IMR-90 (cell line): ENCODE data around the gene CPEB3. TPM values are rescaled to one million over a fixed set of nuclear protein-coding genes. Genes with fewer than 3 reads are reported as not detected.

Source experiments
- ATAC-seq: fragments of 200-7000 bp; cut with Tn5 transposase; 2 replicates; pipeline ENCODE4 v1.9.1; 2020; ENCODE audit warnings: low read depth, mild to moderate bottlenecking, moderate library complexity
- BruUV-seq: library from RNA; stranded (reverse); fragments of 400-500 nt; replicated peaks from 2 replicates; lab custom pipeline; 2021; lab: Mats Ljungman, UMichigan
- CTCF ChIA-PET: fragments of 300-600 bp; formaldehyde crosslinking; extraction: SDS; loops from one replicate; lab custom pipeline; 2021; ENCODE audit warnings: antibody characterized with exemption; lab: Yijun Ruan, JAX
- POLR2A ChIA-PET: fragments of 300-600 bp; sonication (Branson Sonifier 250); formaldehyde crosslinking; loops from one replicate; lab custom pipeline; 2022; ENCODE audit warnings: antibody characterized with exemption; ENCODE audit not compliant: unreplicated experiment; lab: Charles Lee
- DNase-seq: peaks from one replicate; pipeline ENCODE4 v3.0.0; 2013
- H2AFZ ChIP-seq: replicated peaks from 2 replicates; pipeline ENCODE3; 2013; ENCODE audit warnings: low read length, mild to moderate bottlenecking; ENCODE audit not compliant: poor library complexity
- H2AK5ac ChIP-seq: 2 replicates; pipeline ENCODE4 v1.6.1; 2013; ENCODE audit warnings: low read depth, low read length, inconsistent platforms
- H2AK9ac ChIP-seq: replicated peaks from 2 replicates; pipeline ENCODE3; 2013; ENCODE audit warnings: mild to moderate bottlenecking, low read depth, low read length, moderate library complexity; ENCODE audit not compliant: poor library complexity
- H2BK120ac ChIP-seq: 2 replicates; pipeline ENCODE4 v1.6.1; 2013; ENCODE audit warnings: low read depth, low read length, inconsistent platforms
- H2BK15ac ChIP-seq: 3 replicates; pipeline ENCODE4 v1.6.1; 2013; ENCODE audit warnings: low read depth, low read length, inconsistent platforms
- H2BK20ac ChIP-seq: 2 replicates; pipeline ENCODE4 v1.6.1; 2013; ENCODE audit warnings: low read depth, mild to moderate bottlenecking, inconsistent platforms, low read length, moderate library complexity
- H2BK5ac ChIP-seq: 2 replicates; pipeline ENCODE4 v1.6.1; 2013; ENCODE audit warnings: mild to moderate bottlenecking, low read depth, low read length, inconsistent platforms; ENCODE audit not compliant: poor library complexity, severe bottlenecking
- H3K14ac ChIP-seq: replicated peaks from 2 replicates; pipeline ENCODE4 v1.6.1; 2013; ENCODE audit warnings: low read depth, low read length, inconsistent platforms
- H3K18ac ChIP-seq: 2 replicates; pipeline ENCODE4 v1.6.1; 2013; ENCODE audit warnings: low read depth, low read length, control low read depth
- H3K23ac ChIP-seq: 2 replicates; pipeline ENCODE4 v1.6.1; 2013; ENCODE audit warnings: low read depth, low read length, inconsistent platforms
- H3K27ac ChIP-seq: 2 replicates; pipeline ENCODE4 v1.5.1; 2013; ENCODE audit warnings: mild to moderate bottlenecking, control low read depth, low read length; ENCODE audit not compliant: insufficient read depth
- H3K27me3 ChIP-seq: 2 replicates; pipeline ENCODE4 v1.6.1; 2013; ENCODE audit warnings: low read length; ENCODE audit not compliant: control insufficient read depth, insufficient read depth
- H3K36me3 ChIP-seq: 2 replicates; pipeline ENCODE4 v1.6.1; 2013; ENCODE audit warnings: low read length, mixed read lengths; ENCODE audit not compliant: control insufficient read depth, insufficient read depth
- H3K4ac ChIP-seq: 2 replicates; pipeline ENCODE4 v1.6.1; 2013; ENCODE audit warnings: low read depth, low read length, inconsistent platforms
- H3K4me1 ChIP-seq: 2 replicates; pipeline ENCODE4 v1.6.1; 2013; ENCODE audit warnings: low read length, mixed read lengths; ENCODE audit not compliant: control insufficient read depth, insufficient read depth
- H3K4me2 ChIP-seq: 2 replicates; pipeline ENCODE4 v1.6.1; 2013; ENCODE audit warnings: low read depth, mild to moderate bottlenecking, control low read depth, low read length, moderate library complexity
- H3K4me3 ChIP-seq: 2 replicates; pipeline ENCODE4 v1.5.1; 2013; ENCODE audit warnings: low read depth, mild to moderate bottlenecking, control low read depth, low read length, moderate library complexity; ENCODE audit not compliant: insufficient read depth
- H3K56ac ChIP-seq: 2 replicates; pipeline ENCODE4 v1.6.1; 2013; ENCODE audit warnings: low read length, inconsistent platforms; ENCODE audit not compliant: insufficient read depth; ENCODE audit errors: extremely low read depth
- H3K79me1 ChIP-seq, 2 experiments: 2 replicates each; pipeline ENCODE4 v1.6.1; 2013; ENCODE audit warnings: low read length in 2 of 2, inconsistent platforms in 1 of 2, low read depth in 1 of 2
- H3K9ac ChIP-seq: 2 replicates; pipeline ENCODE4 v1.6.1; 2013; ENCODE audit warnings: low read depth, low read length, control low read depth
- H3K9me1 ChIP-seq: 2 replicates; pipeline ENCODE4 v1.6.1; 2013; ENCODE audit warnings: low read length, inconsistent platforms; ENCODE audit not compliant: insufficient read depth
- H3K9me3 ChIP-seq: 2 replicates; pipeline ENCODE4 v1.6.1; 2013; ENCODE audit warnings: low read length; ENCODE audit not compliant: control insufficient read depth, insufficient read depth
- H4K20me1 ChIP-seq: 2 replicates; pipeline ENCODE4 v1.6.1; 2013; ENCODE audit warnings: low read length, inconsistent platforms; ENCODE audit not compliant: insufficient read depth
- H4K5ac ChIP-seq: 2 replicates; pipeline ENCODE4 v1.6.1; 2013; ENCODE audit warnings: mild to moderate bottlenecking, low read depth, low read length, control low read depth
- H4K8ac ChIP-seq, 2 experiments: 2 replicates each; pipeline ENCODE4 v1.6.1; 2013; ENCODE audit warnings: low read depth in 2 of 2, low read length in 2 of 2, control low read depth in 1 of 2, inconsistent platforms in 1 of 2
- H4K91ac ChIP-seq: 2 replicates; pipeline ENCODE4 v1.6.1; 2013; ENCODE audit warnings: low read depth, low read length, inconsistent platforms; ENCODE audit not compliant: insufficient read depth
- BHLHE40 ChIP-seq: fragments of 150-350 bp; IDR thresholded peaks from 2 replicates; pipeline ENCODE4 v1.6.1; 2016; ENCODE audit warnings: mild to moderate bottlenecking, low read depth, low read length
- CEBPB ChIP-seq: IDR thresholded peaks from 2 replicates; pipeline ENCODE4 v1.6.1; 2012; ENCODE audit warnings: low read depth, low read length, improper control_type of control experiment
- CHD1 ChIP-seq: IDR thresholded peaks from 2 replicates; pipeline ENCODE4 v1.6.1; 2012; ENCODE audit warnings: low read depth, low read length, improper control_type of control experiment
- ELK1 ChIP-seq: fragments of 150-350 bp; IDR thresholded peaks from 2 replicates; pipeline ENCODE4 v1.6.1; 2016; ENCODE audit warnings: low read depth, mild to moderate bottlenecking, low read length, moderate library complexity, borderline replicate concordance
- MAFK ChIP-seq: IDR thresholded peaks from 2 replicates; pipeline ENCODE4 v1.6.1; 2012; ENCODE audit warnings: low read depth, low read length, improper control_type of control experiment
- MAZ ChIP-seq: IDR thresholded peaks from 2 replicates; pipeline ENCODE4 v1.6.1; 2012; ENCODE audit warnings: low read depth, mild to moderate bottlenecking, low read length, improper control_type of control experiment, moderate library complexity, borderline replicate concordance
- MXI1 ChIP-seq: IDR thresholded peaks from 2 replicates; pipeline ENCODE4 v1.6.1; 2012; ENCODE audit warnings: low read depth, mild to moderate bottlenecking, low read length, moderate library complexity, borderline replicate concordance
- POLR2A ChIP-seq: IDR thresholded peaks from 2 replicates; pipeline ENCODE4 v1.6.1; 2012; ENCODE audit warnings: mild to moderate bottlenecking, low read depth, low read length
- RCOR1 ChIP-seq: IDR thresholded peaks from 2 replicates; pipeline ENCODE4 v1.6.1; 2012; ENCODE audit warnings: mild to moderate bottlenecking, low read length, improper control_type of control experiment; ENCODE audit not compliant: insufficient replicate concordance
- RFX5 ChIP-seq: IDR thresholded peaks from 2 replicates; pipeline ENCODE4 v1.8.0; 2012; ENCODE audit warnings: low read depth, mild to moderate bottlenecking, low read length, moderate library complexity
- SMC3 ChIP-seq: fragments of 150-350 bp; IDR thresholded peaks from 2 replicates; pipeline ENCODE4 v1.6.1; 2016; ENCODE audit warnings: low read depth, mild to moderate bottlenecking, antibody characterized with exemption, low read length, moderate library complexity
- WGBS, 2 experiments: methylation state at CpG; one replicate each; pipeline versions ENCODE4 v1.1.5 to v1.1.7; 2013; ENCODE audit warnings: missing lambda C conversion rate in 2 of 2; ENCODE audit not compliant: insufficient read length in 1 of 2; ENCODE audit errors: extremely low coverage in 2 of 2; 5-methylcytosine and 5-hydroxymethylcytosine counted together
- dilution Hi-C: fragments of 300-500 bp; cut with HindIII; formaldehyde crosslinking; loops from one replicate; pipeline ENCODE4 v1.14.3; 2018; ENCODE audit warnings: low sequenced_read_pairs; ENCODE audit not compliant: unreplicated experiment
- in situ Hi-C: fragments of 300-500 bp; cut with MboI; formaldehyde crosslinking; loops from 3 replicates; pipeline ENCODE4 v1.14.3; 2019; ENCODE audit warnings: low sequenced_read_pairs, inconsistent platforms, mixed read lengths
- intact Hi-C: fragments of 100-400 bp; cut with micrococcal nuclease; formaldehyde crosslinking; loops from 2 replicates; pipeline ENCODE4 v1.10.0; 2022
- polyA plus RNA-seq, 3 experiments: library from polyadenylated mRNA; depleted of rRNA; stranded (reverse); fragments of >200 nt; gene quantifications; 2 replicates each; pipeline ENCODE4 v1.2.3, GENCODE V29; 2012; ENCODE audit warnings: low replicate concordance in 1 of 3
- total RNA-seq: library from RNA; depleted of rRNA; stranded (reverse); fragments of >200 nt; gene quantifications from 2 replicates; pipeline ENCODE4 v1.2.3, GENCODE V29; 2012
- TF ChIP-seq, protein P1 (sequence below): conservative IDR thresholded peaks from 2 replicates; pipeline ENCODE4 v1.5.1; 2012; ENCODE audit warnings: mild to moderate bottlenecking, low read depth, low read length, improper control_type of control experiment
- TF ChIP-seq, protein P2 (sequence below): fragments of 150-350 bp; IDR thresholded peaks from 2 replicates; pipeline ENCODE4 v1.6.1; 2017; ENCODE audit warnings: mild to moderate bottlenecking, antibody characterized with exemption, low read length, low read depth

The CPEB3 gene
- total and polyA plus RNA-seq, 2 of the 4 experiments (the other 2 are of a cell fraction), result 0.18 to 0.36 TPM

DNA sequence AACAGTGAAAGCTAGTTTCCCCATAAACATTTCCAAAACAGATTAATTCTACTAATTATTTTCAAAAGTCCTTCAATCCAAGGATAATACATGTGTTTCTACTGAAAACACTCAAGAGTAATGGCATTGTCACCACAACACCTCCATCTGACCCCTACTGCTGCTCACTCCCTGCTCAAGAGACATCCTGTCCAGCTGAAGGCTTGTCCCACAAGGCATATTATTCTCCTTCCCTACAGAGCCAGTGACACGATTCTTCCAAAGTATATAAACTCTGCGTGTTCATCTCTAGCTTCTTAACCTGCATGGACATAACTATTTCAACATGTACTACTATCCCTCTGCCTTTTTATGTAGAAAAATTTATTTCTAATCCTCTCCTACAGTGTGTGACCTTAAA lies 182.1 kb downstream of the CPEB3 start:
- H3K9me1 ChIP-seq, result peaks cover 3% of the 10 kb centered on the region; the same call in 1 of the 2 replicates
- BruUV-seq, result no TSS peak
- H3K4me2 ChIP-seq, result no peak overlapping the region
- no peaks in the 10 kb centered on the region for H3K27me3 ChIP-seq
- ATAC-seq, result no peak
- no peaks in the 10 kb centered on the region for H3K36me3 ChIP-seq
- H3K56ac ChIP-seq, result no peak overlapping the region
- no peak overlapping the region for H2BK120ac ChIP-seq
- no peak overlapping the region for H3K23ac ChIP-seq
- no peak overlapping the region for H3K27ac ChIP-seq
- H3K9ac ChIP-seq, result no peak overlapping the region
- no CpG with 5 or more reads among the region's 2 CpGs for WGBS, 2 experiments
- no peak overlapping the region for H2BK20ac ChIP-seq
- H3K79me1 ChIP-seq, result no peaks in the 10 kb centered on the region
- H4K5ac ChIP-seq, result no peak overlapping the region
- no peak overlapping the region for H3K18ac ChIP-seq
- H2AFZ ChIP-seq, result no peak overlapping the region
- dilution Hi-C loops, result no loop called here
- H2BK15ac ChIP-seq, result no peak overlapping the region
- TF ChIP-seq MAZ (no peak), BHLHE40 (no peak), CEBPB (no peak), SMC3 (no peak), POLR2A (no peak), RCOR1 (no peak), MAFK (no peak), CHD1 (no peak), ELK1 (no peak), MXI1 (no peak), RFX5 (no peak)
- TF ChIP-seq, protein P1, sequence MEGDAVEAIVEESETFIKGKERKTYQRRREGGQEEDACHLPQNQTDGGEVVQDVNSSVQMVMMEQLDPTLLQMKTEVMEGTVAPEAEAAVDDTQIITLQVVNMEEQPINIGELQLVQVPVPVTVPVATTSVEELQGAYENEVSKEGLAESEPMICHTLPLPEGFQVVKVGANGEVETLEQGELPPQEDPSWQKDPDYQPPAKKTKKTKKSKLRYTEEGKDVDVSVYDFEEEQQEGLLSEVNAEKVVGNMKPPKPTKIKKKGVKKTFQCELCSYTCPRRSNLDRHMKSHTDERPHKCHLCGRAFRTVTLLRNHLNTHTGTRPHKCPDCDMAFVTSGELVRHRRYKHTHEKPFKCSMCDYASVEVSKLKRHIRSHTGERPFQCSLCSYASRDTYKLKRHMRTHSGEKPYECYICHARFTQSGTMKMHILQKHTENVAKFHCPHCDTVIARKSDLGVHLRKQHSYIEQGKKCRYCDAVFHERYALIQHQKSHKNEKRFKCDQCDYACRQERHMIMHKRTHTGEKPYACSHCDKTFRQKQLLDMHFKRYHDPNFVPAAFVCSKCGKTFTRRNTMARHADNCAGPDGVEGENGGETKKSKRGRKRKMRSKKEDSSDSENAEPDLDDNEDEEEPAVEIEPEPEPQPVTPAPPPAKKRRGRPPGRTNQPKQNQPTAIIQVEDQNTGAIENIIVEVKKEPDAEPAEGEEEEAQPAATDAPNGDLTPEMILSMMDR, result no peak
- TF ChIP-seq, protein P2, sequence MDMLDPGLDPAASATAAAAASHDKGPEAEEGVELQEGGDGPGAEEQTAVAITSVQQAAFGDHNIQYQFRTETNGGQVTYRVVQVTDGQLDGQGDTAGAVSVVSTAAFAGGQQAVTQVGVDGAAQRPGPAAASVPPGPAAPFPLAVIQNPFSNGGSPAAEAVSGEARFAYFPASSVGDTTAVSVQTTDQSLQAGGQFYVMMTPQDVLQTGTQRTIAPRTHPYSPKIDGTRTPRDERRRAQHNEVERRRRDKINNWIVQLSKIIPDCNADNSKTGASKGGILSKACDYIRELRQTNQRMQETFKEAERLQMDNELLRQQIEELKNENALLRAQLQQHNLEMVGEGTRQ, result no peak
- no peak overlapping the region for H2BK5ac ChIP-seq
- peaks cover 5% of the 10 kb centered on the region for H3K4me1 ChIP-seq
- no peak overlapping the region for H4K91ac ChIP-seq
- CTCF ChIA-PET, result no interaction called here
- H3K9me3 ChIP-seq, result no peaks in the 10 kb centered on the region
- H3K4ac ChIP-seq, result no peak overlapping the region
- in situ Hi-C loops, result no loop called here
- intact Hi-C loops, result no loop called here
- no peak overlapping the region for H3K14ac ChIP-seq
- POLR2A ChIA-PET, result interaction anchor here (0.5 kb wide), 1 partner anchor 477 kb away, joined by 3 read pairs; no protein-coding TSS in a partner anchor
- no peak overlapping the region for H2AK9ac ChIP-seq
- H4K20me1 ChIP-seq, result no peaks in the 10 kb centered on the region; the same call in 1 of the 2 replicates
- H2AK5ac ChIP-seq, result no peak overlapping the region
- H4K8ac ChIP-seq, result no peak overlapping the region
- DNase-seq, result no peak
- H3K4me3 ChIP-seq, result no peak overlapping the region
